Hepatocyte (in vitro differentiated cells): ENCODE data around the gene KLRC4. TPM values are rescaled to one million over a fixed set of nuclear protein-coding genes. Genes with fewer than 3 reads are reported as not detected.
"Not testable (repeated sequence)": the region's sequence is repeated elsewhere in the genome, so short reads cannot be mapped to it uniquely, and the experiment has no call there.

Source experiments
- DNase-seq: peaks from one replicate; pipeline ENCODE4 v3.0.0-alpha.2; 2016; ENCODE audit warnings: low spot score
- H2AFZ ChIP-seq: fragments of 200-600 bp; sonication (generic); 2 replicates; pipeline ENCODE4 v1.6.0; 2016; ENCODE audit warnings: antibody characterized with exemption, mild to moderate bottlenecking
- H3K27ac ChIP-seq: fragments of 200-600 bp; sonication (generic); 2 replicates; pipeline ENCODE4 v1.5.1; 2016; ENCODE audit warnings: mild to moderate bottlenecking
- H3K27me3 ChIP-seq: fragments of 200-600 bp; sonication (generic); 2 replicates; pipeline ENCODE4 v1.6.1; 2016
- H3K36me3 ChIP-seq: fragments of 200-600 bp; sonication (generic); replicated peaks from 2 replicates; pipeline ENCODE4 v1.5.1; 2016; ENCODE audit warnings: low read depth; ENCODE audit not compliant: insufficient read depth
- H3K4me1 ChIP-seq: fragments of 200-600 bp; sonication (generic); 2 replicates; pipeline ENCODE4 v1.5.1; 2016; ENCODE audit warnings: mild to moderate bottlenecking, moderate library complexity; ENCODE audit not compliant: insufficient read depth
- H3K4me2 ChIP-seq: fragments of 200-600 bp; sonication (generic); 2 replicates; pipeline ENCODE4 v1.6.0; 2016
- H3K4me3 ChIP-seq: fragments of 200-600 bp; sonication (generic); 2 replicates; pipeline ENCODE4 v1.5.1; 2016; ENCODE audit warnings: mild to moderate bottlenecking
- H3K79me2 ChIP-seq: fragments of 200-600 bp; sonication (generic); 2 replicates; pipeline ENCODE4 v1.6.0; 2017; ENCODE audit warnings: mild to moderate bottlenecking
- H3K9me2 ChIP-seq: fragments of 200-600 bp; sonication (generic); replicated peaks from 2 replicates; pipeline ENCODE4 v1.6.0; 2017; ENCODE audit warnings: mild to moderate bottlenecking; ENCODE audit not compliant: insufficient read depth
- H3K9me3 ChIP-seq: fragments of 200-600 bp; sonication (generic); 2 replicates; pipeline ENCODE4 v1.5.1; 2016; ENCODE audit warnings: low read depth, mild to moderate bottlenecking
- H4K20me1 ChIP-seq: fragments of 200-600 bp; sonication (generic); 2 replicates; pipeline ENCODE4 v1.6.0; 2016; ENCODE audit warnings: mild to moderate bottlenecking; ENCODE audit not compliant: insufficient read depth, poor library complexity, severe bottlenecking
- CTCF ChIP-seq: fragments of 200-600 bp; sonication (generic); IDR thresholded peaks from 2 replicates; pipeline ENCODE4 v1.5.1; 2016; ENCODE audit warnings: antibody characterized with exemption, mild to moderate bottlenecking; ENCODE audit not compliant: poor library complexity
- EZH2 ChIP-seq: fragments of 200-600 bp; sonication (generic); IDR thresholded peaks from 2 replicates; pipeline ENCODE4 v1.6.1; 2016; ENCODE audit warnings: antibody characterized with exemption, mild to moderate bottlenecking, borderline replicate concordance
- EZH2phosphoT487 ChIP-seq: fragments of 200-600 bp; sonication (generic); IDR thresholded peaks from one replicate; pipeline ENCODE4 v1.6.1; 2018; ENCODE audit warnings: antibody characterized with exemption, mild to moderate bottlenecking, low read depth, moderate library complexity; ENCODE audit not compliant: unreplicated experiment, severe bottlenecking
- WGBS: methylation state at CpG from one replicate; pipeline ENCODE4 v1.1.6; 2016; ENCODE audit warnings: low lambda C conversion rate; ENCODE audit errors: missing lambda C conversion rate; 5-methylcytosine and 5-hydroxymethylcytosine counted together
- polyA plus RNA-seq: library from polyadenylated mRNA; unstranded; fragments of >200 nt; fragmentation: Nextera tagmentation; extraction: Ambion mirVana; gene quantifications from 2 replicates; pipeline ENCODE4 v1.2.1, GENCODE V29; 2016
- total RNA-seq: library from RNA; depleted of rRNA; stranded (reverse); fragments of >200 nt; gene quantifications from 2 replicates; pipeline ENCODE4 v1.2.3, GENCODE V29; 2014

The KLRC4 gene
- total and polyA plus RNA-seq, 2 experiments from 2014 or later = not detected

- no peaks in the 10 kb centered on the region for H3K79me2 ChIP-seq
- no peaks in the 10 kb centered on the region for H3K36me3 ChIP-seq
- H3K4me1 ChIP-seq = no peaks in the 10 kb centered on the region
- no peak overlapping the region for H3K4me3 ChIP-seq
- H3K27me3 ChIP-seq = no peaks in the 10 kb centered on the region
- no peak for DNase-seq
- no peaks in the 10 kb centered on the region for H3K9me3 ChIP-seq
- TF ChIP-seq EZH2phosphoT487 = no peak
- TF ChIP-seq CTCF = no peak
- no peak for TF ChIP-seq EZH2
- H2AFZ ChIP-seq = no peak overlapping the region
- no peak overlapping the region for H3K4me2 ChIP-seq
- H4K20me1 ChIP-seq = no peaks in the 10 kb centered on the region
- no peaks in the 10 kb centered on the region for H3K9me2 ChIP-seq
- 93% methylated on average over 3 of the region's 3 CpGs for WGBS
- no peak overlapping the region for H3K27ac ChIP-seq
Measured at GRCh38 chr12:10374624-10375018, 34.9 kb downstream of the KLRC4 start.

GRCh38 chr12:10372559-10372958 lies 37.0 kb downstream of the KLRC4 start:
- H4K20me1 ChIP-seq = no peaks in the 10 kb centered on the region
- DNase-seq = no peak
- H3K4me2 ChIP-seq = peak overlapping the region; percentile 25
- WGBS = 50% methylated on average over 1 of the region's 1 CpG
- H3K27me3 ChIP-seq = no peaks in the 10 kb centered on the region
- no peaks in the 10 kb centered on the region for H3K9me3 ChIP-seq
- TF ChIP-seq CTCF = no peak
- no peaks in the 10 kb centered on the region for H3K9me2 ChIP-seq
- no peaks in the 10 kb centered on the region for H3K4me1 ChIP-seq
- H3K36me3 ChIP-seq = no peaks in the 10 kb centered on the region
- H3K4me3 ChIP-seq = no peak overlapping the region
- peak overlapping the region; percentile 30 for H3K27ac ChIP-seq
- H3K79me2 ChIP-seq = peaks cover 2% of the 10 kb centered on the region
- no peak overlapping the region for H2AFZ ChIP-seq

- H3K27me3 ChIP-seq, H2AFZ ChIP-seq, H3K9me3 ChIP-seq: not testable (repeated sequence)
Measured at GRCh38 chr12:10371893-10372535, 37.5 kb downstream of the KLRC4 start.

DNA sequence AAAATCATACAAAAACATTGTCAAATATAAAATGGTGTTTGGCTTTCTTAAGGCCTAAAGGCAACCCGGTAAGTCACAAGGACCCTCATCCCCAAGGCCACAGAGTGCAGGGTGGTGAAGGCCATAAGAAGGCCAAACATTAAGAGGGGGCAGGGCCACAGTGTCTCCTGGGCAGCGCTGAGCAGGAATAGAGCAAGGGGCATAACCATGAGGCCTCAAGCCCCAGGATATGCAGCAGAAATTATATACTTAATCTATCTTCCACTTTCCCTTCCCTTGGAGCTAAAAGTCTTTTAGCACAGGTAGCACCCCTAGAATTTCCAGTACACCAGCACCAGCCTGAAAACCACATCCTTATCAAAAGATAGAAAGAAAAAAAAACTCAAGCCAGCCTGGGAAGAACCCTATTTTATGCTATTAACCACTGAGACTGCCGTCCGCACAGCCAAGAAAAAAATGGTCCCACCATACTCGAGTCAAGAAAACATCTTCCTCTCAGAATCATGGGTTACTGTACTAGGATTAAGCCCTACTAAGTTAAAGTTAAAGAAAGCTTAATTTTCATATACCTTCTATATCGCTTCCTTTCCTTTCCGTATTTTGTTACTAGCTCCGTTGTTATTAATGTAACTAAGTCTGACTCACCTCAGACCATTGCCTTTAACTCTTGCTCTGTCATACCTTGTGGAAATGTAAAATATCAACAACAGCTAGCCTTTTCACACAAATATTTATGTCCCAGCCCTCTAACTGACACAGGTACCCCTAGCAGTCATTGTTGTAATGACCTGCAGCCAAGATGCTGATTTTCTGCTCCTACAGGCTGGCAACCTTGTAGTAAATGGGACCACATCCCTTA lies 39.8 kb downstream of the KLRC4 start:
- H3K4me1 ChIP-seq = peaks cover 12% of the 10 kb centered on the region
- no peaks in the 10 kb centered on the region for H3K36me3 ChIP-seq
- DNase-seq = no peak
- 97% methylated on average over 8 of the region's 8 CpGs for WGBS
- H2AFZ ChIP-seq = no peak overlapping the region
- H3K27ac ChIP-seq = no peak overlapping the region
- TF ChIP-seq CTCF = no peak
- no peak for TF ChIP-seq EZH2
- no peak for TF ChIP-seq EZH2phosphoT487
- H3K4me2 ChIP-seq = no peak overlapping the region
- H3K4me3 ChIP-seq = no peak overlapping the region
- H4K20me1 ChIP-seq = no peaks in the 10 kb centered on the region
- no peaks in the 10 kb centered on the region for H3K9me3 ChIP-seq
- H3K9me2 ChIP-seq = no peaks in the 10 kb centered on the region
- H3K27me3 ChIP-seq = no peaks in the 10 kb centered on the region
- H3K79me2 ChIP-seq = peaks cover 3% of the 10 kb centered on the region

More at GRCh38 chr12:10371893-10372535, 37.5 kb downstream of the KLRC4 start:
- H3K27ac ChIP-seq = peak overlapping the region; percentile 30
- not testable (repeated sequence) for H3K9me2 ChIP-seq, H4K20me1 ChIP-seq, H3K36me3 ChIP-seq, H3K79me2 ChIP-seq, H3K4me3 ChIP-seq, H3K4me1 ChIP-seq, DNase-seq
- peak overlapping the region; percentile 25 for H3K4me2 ChIP-seq
- WGBS = 61% methylated on average over 6 of the region's 6 CpGs
